Mesangial cell (primary cell): ENCODE data around the gene GRWD1. TPM values are rescaled to one million over a fixed set of nuclear protein-coding genes. Genes with fewer than 3 reads are reported as not detected.

Source experiments
- total RNA-seq: library from RNA; depleted of rRNA; stranded (reverse); fragments of >200 nt; gene quantifications from 2 replicates; pipeline ENCODE4 v1.2.3, GENCODE V29; 2015

Gene GRWD1
- total RNA-seq = 36.4 and 46.9 TPM in 2 replicates

GRCh38 chr19:48445606-48446481 lies at the start of gene GRWD1:
GRWD1 (plus strand) TSS chr19:48445983; CDS start chr19:48446006, 23 bp downstream.

GRCh38 chr19:48455171-48455907 lies 9.6 kb downstream of the GRWD1 start, which contains the start of gene KCNJ14:
KCNJ14 (plus strand) TSS chr19:48455574; CDS start chr19:48461725, 6,151 bp downstream.

GRCh38 chr19:48469289-48469881 lies 23.6 kb downstream of the GRWD1 start, which contains the start of gene CYTH2:
CYTH2 (plus strand) TSS chr19:48469369; CDS start chr19:48469508, 139 bp downstream.

Other genes starting within 250 kb of the GRWD1 start
- 13.0 and 13.2 TPM in 2 replicates for gene CARD8, start 190.1 kb upstream of the GRWD1 start, total RNA-seq
- 0.33 and 0.89 TPM in 2 replicates for gene ZNF114, start 175.9 kb upstream of the GRWD1 start, total RNA-seq
- gene EMP3, start 120.4 kb upstream of the GRWD1 start, total RNA-seq = 142 and 190 TPM in 2 replicates
- gene TMEM143, start 82.0 kb upstream of the GRWD1 start, total RNA-seq = 3.7 and 8.6 TPM in 2 replicates
- 0.51 TPM in 1 of 2 replicates, not detected in the other for gene SYNGR4, start 81.6 kb upstream of the GRWD1 start, total RNA-seq
- 167 and 216 TPM in 2 replicates for gene KDELR1, start 54.4 kb upstream of the GRWD1 start, total RNA-seq
- 0.49 and 1.3 TPM in 2 replicates for gene GRIN2D, start 52.3 kb upstream of the GRWD1 start, total RNA-seq
- 0.25 and 0.65 TPM in 2 replicates for gene KCNJ14, start 9.6 kb downstream of the GRWD1 start, total RNA-seq
- 53.8 and 56.8 TPM in 2 replicates for gene CYTH2, start 23.4 kb downstream of the GRWD1 start, total RNA-seq
- 0.16 and 1.4 TPM in 2 replicates for gene LMTK3, start 65.9 kb downstream of the GRWD1 start, total RNA-seq
- 0.25 TPM in 1 of 2 replicates, not detected in the other for gene SULT2B1, start 106.2 kb downstream of the GRWD1 start, total RNA-seq
- not detected in 2 replicates for gene SPACA4, start 160.8 kb downstream of the GRWD1 start, total RNA-seq
- gene FAM83E, start 169.1 kb downstream of the GRWD1 start, total RNA-seq = not detected in 2 replicates
- gene RPL18, start 173.2 kb downstream of the GRWD1 start, total RNA-seq = 2,568 and 2,890 TPM in 2 replicates
- gene SPHK2, start 173.5 kb downstream of the GRWD1 start, total RNA-seq = 11.7 and 12.3 TPM in 2 replicates
- gene DBP, start 191.4 kb downstream of the GRWD1 start, total RNA-seq = 0.65 and 17.7 TPM in 2 replicates
- 11.3 TPM in 1 of 2 replicates, not detected in the other for gene CA11, start 200.2 kb downstream of the GRWD1 start, total RNA-seq
- gene NTN5, start 227.0 kb downstream of the GRWD1 start, total RNA-seq = 0.51 TPM in 1 of 2 replicates, not detected in the other
- gene FUT2, start 250.0 kb downstream of the GRWD1 start, total RNA-seq = under 0.01 TPM in 1 of 2 replicates, not detected in the other